GM18951 (cell line): Measurements from ENCODE around the gene SUPT6H.
"Not testable (repeated sequence)": the region's sequence is repeated elsewhere in the genome, so short reads cannot be mapped to it uniquely, and the experiment has no call there.

Experiments used
- POLR2A ChIP-seq: IDR thresholded peaks from 4 replicates; pipeline ENCODE4 v1.6.1; 2011; ENCODE audit warnings: mild to moderate bottlenecking; ENCODE audit not compliant: insufficient read length, insufficient read depth; ENCODE audit errors: extremely low read depth
- in situ Hi-C: fragments of 300-500 bp; cut with MboI; formaldehyde crosslinking; loops from one replicate; pipeline ENCODE4 v1.12.0; 2022; ENCODE audit warnings: low sequenced_read_pairs, mixed read lengths, inconsistent platforms; ENCODE audit not compliant: unreplicated experiment

Gene SUPT6H

DNA sequence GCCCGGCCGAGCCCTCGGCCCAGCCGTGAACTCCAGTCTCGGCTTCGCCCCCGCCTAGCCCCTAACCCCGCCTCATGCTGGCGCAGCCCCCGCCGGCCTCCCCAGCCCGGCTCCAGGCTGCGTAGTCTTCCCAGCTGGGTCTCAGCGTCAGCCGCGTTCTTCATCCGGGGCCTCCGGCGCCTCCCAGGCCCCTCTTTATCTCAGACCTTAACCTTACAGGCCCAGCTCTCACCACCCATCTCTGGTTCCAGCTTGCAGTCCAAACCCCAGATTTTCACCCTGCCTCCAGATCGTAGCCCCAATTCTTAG, 49.7 kb downstream of the SUPT6H start, which contains the start of gene PROCA1:
TSS of gene PROCA1 (minus strand) at position 166 of the 309 bp plus-strand sequence. CDS start 228 bp downstream, outside the sequence.
- TF ChIP-seq POLR2A = no peak
- in situ Hi-C loops = no loop called here

DNA sequence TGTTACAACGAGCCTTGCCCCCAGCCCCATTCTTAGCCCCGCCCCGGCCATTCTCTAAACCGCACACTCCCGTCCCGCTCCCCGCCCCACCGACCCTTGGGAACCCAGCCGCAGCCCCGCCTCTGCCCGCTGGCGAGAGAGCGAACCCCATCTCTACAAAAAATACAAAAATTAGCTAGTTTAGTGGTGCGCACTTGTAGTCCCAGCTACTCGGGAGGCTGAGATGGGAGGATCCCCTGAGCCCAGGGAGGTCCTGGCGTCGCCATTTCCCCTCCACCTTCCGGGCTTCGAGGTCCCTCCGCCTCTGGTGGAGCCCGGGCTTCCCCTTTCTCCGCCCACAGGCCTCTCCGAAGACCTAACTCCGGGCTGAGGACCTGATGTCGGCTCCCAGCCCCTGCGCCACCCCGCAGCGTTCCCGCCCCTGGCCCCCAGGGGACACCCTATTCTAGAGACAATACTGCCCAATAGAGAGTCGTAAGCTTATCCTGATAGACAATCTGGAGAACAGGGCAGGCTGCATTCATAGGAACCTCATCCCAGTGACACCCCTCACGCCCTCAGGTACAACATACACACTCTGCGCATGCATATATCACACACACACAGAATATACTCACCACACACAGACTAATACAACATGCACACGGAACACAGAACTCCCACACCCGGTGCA, 50.2 kb downstream of the SUPT6H start:
- TF ChIP-seq POLR2A = no peak
- in situ Hi-C loops = no loop called here

- no peak for TF ChIP-seq POLR2A
- in situ Hi-C loops = no loop called here
These were observed 50.9 kb downstream of the SUPT6H start for GRCh38 chr17:28712705-28713415.

DNA sequence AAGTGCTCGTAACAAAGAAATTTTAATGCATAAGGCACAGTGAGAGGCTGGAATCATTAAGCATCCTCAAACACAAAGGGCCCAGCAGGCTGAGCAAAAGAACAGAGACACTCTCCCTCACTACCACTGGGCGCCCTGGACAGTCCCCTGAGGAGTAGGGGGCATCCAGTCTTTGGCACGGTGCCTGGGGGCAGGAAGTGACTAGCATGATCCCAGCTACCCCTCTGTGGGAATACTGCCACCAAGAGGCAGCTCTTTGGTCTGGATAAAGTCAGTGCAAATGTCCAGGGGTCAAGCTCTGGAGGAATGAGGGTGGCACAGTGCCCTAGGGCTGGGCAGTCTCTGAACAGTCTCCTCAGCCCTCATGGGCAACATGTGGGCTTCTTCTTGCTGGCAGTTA, 52.3 kb downstream of the SUPT6H start:
- TF ChIP-seq POLR2A = no peak
- in situ Hi-C loops = no loop called here

DNA sequence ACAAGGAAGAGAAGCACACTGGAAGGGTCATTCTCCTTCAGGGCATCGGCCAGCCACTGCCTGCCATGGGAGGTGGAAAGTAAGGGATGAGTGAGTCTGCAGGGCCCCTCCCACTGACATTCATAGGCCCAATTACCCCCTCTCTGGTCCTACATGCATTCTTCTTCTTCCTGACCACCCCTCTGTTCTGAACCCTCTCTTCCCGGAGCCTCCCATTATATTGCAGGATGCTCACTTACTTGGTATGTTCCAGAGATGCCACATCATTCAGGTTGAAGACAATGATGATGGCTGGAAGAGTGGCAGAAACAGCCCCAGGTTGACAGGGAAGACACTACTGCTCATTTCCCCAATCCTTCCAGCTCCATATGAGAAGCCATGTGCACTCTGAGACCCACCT, 53.2 kb downstream of the SUPT6H start:
- no peak for TF ChIP-seq POLR2A
- in situ Hi-C loops = no loop called here

DNA sequence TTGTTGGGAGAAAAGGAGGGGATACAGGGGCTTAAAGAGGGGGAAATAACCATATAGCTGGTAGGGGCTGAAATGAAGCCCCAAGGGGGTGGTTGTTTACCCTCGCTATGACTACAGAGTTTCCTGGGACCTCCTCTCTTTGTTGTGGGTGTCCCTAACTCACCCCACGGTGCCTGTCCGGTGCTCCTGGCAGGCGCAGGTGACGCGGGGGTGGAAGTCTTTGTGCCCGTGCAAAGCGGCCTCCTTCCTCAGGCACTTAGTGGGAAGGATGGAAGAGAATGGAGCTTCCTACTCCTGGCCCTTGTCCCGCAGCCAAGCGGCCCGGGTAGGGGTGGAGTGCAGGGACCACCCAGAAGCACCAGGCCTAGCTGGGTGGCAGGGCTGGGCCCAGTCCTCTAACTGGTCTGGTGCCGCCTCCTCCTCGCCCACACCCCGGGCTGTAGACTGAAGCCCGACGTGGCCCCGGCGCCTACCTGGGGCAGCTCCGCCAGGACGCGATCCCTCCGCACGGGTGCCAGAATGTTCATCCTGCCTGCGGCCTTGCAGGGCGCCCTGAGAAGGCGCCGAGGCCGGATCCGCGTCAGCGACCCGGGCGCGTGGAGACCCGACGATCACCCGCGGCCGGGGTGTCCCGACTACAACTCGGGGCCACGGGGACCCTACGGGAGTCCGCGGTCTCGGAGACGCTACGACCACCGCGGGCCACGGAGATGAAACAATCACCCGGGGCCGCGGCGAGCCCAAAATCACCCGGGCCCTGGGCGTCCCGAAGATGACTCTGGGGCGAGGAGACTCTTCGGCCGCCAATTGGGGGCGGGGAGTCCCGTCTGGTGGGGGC, 55.0 kb downstream of the SUPT6H start:
- in situ Hi-C loops = no loop called here
- TF ChIP-seq POLR2A = no peak

- peak; percentile 21 for TF ChIP-seq POLR2A
- in situ Hi-C loops = no loop called here
These were observed 55.8 kb downstream of the SUPT6H start, which contains the start of gene RAB34 for GRCh38 chr17:28717578-28718332. RAB34 (minus strand) TSS chr17:28717868; CDS start chr17:28717266, 602 bp downstream.

GRCh38 chr17:28718333-28719020, 56.5 kb downstream of the SUPT6H start:
- no peak for TF ChIP-seq POLR2A
- in situ Hi-C loops = no loop called here

DNA sequence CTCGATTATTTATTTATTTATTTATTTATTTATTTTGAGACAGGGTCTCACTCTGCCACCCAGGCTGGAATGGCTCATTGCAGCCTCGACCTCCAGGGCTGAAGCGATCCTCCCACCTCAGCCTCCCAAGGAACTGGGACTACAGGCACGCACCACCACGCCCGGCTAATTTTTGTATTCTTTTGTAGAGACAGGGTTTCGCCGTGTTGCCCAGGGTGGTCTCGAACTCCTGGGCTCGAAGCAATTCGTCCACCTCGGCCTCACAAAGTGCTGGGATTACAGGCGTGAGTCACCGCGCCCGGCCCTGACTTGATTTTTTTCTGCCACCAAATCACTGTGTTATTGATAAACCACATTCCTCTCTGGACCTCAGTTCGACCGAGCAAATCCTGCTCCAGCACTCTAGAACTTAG, 57.0 kb downstream of the SUPT6H start:
- TF ChIP-seq POLR2A = no peak
- in situ Hi-C loops = no loop called here

GRCh38 chr17:28720247-28720996, 58.4 kb downstream of the SUPT6H start:
- TF ChIP-seq POLR2A = no peak
- in situ Hi-C loops = no loop called here

DNA sequence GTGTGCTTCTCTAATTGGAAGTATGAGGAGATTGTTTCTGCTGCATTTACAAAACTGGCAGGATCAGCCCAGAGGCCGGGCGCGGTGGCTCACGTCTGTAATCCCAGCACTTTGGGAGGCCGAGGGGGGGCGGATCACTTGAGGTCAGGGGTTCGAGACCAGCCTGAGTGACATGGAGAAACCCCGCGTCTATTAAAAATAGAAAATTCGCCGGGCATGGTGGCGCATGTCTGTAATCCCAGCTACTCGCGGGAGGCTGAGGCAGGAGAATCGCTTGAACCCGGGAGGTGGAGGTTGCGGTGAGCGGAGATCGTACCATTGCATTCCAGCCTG, 59.0 kb downstream of the SUPT6H start:
- in situ Hi-C loops = not testable (repeated sequence)
